LoVo (cell line): ENCODE results near the gene AGBL3.
"Not testable (repeated sequence)": the region's sequence is repeated elsewhere in the genome, so short reads cannot be mapped to it uniquely, and the experiment has no call there.

ENCODE experiments used
- DNase-seq: peaks from one replicate; pipeline ENCODE4 v3.0.0-alpha.2; 2016; ENCODE audit warnings: low spot score

Gene AGBL3

DNA sequence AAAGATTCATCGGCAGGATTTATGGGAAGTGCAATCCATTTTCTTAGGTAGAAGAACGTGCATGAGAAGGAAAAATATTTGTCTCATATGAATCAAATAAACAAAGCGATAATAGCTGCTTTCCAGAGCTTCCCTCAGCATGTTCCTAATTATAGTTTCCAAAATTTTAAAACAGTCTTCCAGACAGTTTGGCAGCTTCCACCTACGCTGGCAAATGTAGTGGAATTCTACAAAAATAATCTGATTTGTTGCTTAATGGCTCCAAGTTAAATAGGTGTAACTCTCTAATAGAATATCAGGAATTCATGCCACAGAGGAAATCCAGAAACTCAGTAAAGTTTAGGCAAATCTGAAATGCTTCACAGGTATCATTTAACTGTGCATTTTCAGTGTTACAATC is 23.3 kb upstream of the AGBL3 start:
- no peak for DNase-seq

- no peak for DNase-seq
These were observed 19.6 kb upstream of the AGBL3 start for GRCh38 chr7:134966691-134967090.

DNA sequence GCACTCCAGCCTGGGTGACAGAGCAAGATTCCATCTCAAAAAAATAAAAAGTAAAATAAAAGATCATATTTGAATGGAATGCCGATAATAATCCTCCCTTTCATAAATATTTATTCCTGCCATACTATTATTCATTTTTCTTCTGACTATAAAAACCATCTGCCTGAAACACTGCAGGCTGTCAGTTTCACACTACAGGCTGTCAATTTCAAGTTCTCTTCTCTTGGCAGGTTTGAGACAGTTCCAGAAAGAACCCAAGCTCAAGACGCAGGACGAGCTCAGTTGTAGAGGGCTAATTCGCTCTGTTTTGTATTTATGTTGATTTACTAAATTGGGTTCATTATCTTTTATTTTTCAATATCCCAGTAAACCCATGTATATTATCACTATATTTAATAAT is 18.2 kb upstream of the AGBL3 start:
- no peak for DNase-seq

GRCh38 chr7:134981645-134982044 is 4.7 kb upstream of the AGBL3 start:
- DNase-seq = not testable (repeated sequence)

DNA sequence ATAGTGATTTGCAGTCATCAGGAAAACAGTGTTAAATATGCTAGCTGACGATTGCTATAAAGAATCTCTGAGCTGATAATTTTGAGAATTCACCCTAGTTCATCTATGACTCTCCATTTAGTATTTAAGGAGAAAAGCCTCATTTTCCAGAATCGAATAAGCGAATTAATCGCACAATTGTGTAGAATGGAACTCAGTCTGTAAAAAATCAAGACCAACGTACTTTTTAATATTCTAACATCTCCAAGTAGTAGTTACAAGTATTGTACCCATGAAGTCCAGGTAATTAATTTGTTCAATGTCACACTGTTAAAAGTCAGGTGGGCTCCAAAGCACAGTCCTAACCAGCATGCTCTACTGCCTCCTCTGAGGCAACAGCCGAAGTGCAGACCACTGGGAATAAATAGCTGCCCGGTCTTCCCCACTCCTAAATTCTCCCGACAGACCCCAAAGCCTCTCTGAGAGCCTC is 380 bp upstream of the AGBL3 start:
- no peak for DNase-seq

DNA sequence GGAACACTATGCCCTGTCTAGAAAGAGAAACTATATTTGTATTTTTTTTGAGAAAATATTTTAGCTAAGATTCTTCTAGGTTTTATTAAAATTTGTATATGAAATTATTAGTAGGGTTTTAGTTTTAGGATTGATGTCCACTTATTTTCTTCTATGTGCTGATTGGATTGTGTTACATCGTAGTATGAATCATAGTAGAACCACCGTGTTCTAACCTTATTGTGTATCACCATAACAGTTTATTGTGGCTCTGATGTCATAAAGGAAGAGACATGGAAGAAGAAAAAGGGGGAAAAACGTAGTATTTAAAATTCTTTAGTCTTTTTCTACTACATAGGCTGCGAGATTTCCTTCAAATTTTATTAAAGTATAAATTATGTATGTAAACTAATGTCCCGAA is 1.9 kb downstream of the AGBL3 start:
- DNase-seq = no peak

DNA sequence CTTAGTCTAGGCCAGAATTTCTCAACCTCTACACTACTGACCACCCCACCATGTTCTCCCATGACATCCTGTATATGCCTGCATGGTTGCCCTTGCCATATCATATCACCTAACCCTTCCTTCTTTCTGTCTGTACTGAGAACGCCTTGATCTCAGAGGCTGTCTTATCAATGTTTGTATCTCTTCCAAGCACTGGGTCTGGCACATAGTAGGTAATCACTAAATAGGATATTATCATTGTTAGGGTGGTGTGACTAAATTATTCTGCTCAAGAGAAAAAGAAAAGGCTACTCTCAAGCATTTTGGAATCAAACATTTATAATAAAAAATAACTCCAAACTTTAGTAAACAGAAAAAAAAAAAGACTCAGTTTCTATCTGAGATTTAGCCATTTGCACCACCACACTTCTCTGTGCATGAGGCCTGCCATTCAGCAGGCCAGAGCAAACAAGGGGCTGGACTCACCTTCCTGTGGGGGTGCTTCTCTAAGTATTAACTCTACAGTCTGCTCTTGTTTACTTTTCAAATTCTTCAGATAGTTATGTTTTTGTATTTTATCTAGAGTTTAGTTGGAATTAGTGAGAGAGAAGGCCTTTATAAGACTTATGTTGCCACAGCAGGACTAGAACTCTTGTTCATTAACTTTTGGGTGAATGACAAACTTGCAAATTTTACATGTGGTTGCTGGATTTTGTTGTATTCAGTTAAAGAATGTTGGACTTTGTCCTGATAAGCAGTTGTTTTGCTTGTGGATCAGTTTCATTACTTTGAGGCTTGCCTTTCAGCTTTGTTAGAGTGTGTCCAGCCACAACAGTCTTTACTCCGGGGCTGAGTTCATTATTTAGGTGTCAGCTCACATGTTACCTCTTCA is 5.4 kb downstream of the AGBL3 start:
- peak; percentile 32 for DNase-seq

DNA sequence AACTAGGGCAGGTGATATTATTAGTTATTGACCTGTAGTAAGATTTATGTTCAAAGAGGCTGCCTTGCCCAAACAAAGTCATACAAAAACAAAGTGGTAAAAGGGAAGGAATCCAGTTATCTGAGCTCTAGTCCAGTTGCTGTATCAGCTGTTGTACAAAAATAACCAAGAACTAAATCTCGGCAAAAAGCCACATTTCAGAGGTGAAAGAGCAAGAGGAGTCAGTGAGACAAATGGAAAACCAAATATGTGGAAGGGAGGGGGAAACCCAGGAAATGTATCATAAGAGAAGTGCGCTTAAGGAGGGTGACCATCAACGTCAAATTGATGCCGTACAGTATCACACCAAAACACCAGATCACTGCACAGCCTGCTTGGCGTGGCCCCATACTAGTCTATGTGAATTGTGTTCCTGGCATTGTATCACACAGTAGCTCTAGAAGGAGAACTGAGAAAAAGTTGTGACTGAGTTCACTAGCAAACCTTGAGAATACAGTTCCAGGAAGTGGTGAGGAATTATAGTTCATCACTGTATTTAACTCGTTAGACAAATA is 6.4 kb downstream of the AGBL3 start:
- no peak for DNase-seq

DNA sequence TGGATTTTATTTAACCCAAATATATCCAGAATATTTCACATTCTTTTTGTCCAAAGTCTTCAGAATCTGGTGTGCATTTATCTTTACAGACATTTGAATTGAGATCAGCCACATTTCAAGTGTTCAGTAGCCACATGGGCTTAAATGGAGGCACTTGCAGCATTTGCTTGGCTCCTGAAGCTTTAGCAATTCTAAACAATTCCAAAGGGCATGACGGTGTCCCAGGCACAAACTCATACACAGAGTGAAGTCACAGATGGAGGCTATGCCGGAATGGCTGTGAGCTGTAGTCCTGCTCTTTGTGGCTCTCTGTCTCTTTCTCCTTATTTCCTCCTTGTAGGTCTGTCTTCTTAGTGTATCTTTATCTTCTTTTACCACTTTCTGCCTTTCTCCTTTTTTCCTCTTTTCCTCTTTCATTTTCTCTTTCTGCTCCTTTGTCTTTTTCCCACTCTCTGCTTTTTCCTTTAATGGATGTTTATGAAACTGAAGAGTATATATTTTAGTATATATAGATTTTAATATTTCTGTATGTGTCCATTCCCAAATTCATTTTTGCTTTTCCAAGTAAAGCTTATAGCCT is 7.7 kb downstream of the AGBL3 start:
- no peak for DNase-seq

- DNase-seq = no peak
These were observed 9.2 kb downstream of the AGBL3 start for GRCh38 chr7:134995239-134996096.

- DNase-seq = no peak
These were observed 9.8 kb downstream of the AGBL3 start for GRCh38 chr7:134996097-134996550.

DNA sequence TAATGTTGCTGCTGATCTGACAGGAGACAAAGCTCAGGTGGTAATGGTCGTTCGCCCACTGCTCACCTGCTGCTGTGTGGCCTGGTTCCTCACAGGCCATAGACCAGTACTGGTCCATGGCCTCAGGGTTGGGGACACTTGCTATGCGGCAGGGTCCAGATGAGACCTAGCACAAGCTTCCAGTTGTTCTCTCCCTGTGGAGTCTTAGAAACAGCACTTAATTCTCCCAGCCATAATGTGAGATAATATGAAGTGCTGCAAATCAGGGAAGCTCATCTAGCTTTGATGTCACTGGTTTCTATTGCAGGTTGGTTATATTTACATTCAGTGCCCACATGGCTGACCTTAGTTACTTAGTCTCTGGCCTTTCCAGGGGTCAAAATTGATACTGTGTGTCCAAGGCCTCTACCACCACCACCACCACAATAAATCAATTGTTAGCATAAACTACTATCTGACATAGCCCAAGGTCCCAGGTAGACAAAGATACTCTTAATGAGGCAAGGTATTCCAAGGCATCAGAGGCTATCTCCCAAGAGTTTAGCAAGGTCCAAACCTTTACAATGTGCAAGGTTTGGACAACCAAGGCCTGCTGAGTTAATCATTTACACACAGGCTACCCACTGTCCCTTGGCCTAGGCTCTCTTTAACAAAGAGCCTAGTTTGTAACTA is 11.0 kb downstream of the AGBL3 start:
- no peak for DNase-seq

- DNase-seq = no peak
These were observed 12.8 kb downstream of the AGBL3 start for GRCh38 chr7:134999136-134999535.

DNA sequence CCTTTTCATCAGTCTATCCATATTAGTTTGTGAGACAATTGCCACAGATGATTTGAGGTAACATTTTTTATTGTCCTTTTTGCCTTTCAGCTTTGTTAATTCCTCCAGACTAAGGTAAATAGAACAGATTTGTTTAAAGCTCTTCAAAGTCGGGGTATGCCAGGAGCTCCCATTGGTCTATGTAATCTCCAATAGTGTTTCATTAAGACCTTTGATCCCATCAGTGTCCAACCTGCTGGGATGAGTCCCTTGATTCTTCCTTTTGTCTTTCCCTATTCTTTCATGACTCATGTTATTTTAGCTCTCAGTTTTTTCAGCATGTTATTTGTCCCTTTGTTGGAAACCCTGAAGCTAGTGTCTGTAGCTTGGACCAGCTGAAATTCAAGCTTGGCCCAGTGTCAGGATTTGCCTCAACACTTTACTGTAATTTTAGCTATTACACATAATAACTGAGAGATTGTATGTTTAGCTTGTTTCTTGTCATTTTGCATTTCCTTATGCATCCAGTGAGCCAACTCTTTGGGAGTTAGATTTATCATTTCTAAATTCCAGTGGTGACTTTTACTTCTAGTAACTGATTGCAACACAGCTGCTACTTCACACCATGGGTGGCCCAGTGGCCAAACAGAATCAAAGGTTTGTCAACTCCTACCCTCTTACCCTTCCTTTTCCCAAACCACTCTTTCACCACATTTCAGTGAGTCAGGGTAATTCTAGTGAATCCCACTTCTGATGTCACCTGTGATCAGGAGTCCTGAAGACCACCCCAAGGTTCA is 15.3 kb downstream of the AGBL3 start:
- no peak for DNase-seq

DNA sequence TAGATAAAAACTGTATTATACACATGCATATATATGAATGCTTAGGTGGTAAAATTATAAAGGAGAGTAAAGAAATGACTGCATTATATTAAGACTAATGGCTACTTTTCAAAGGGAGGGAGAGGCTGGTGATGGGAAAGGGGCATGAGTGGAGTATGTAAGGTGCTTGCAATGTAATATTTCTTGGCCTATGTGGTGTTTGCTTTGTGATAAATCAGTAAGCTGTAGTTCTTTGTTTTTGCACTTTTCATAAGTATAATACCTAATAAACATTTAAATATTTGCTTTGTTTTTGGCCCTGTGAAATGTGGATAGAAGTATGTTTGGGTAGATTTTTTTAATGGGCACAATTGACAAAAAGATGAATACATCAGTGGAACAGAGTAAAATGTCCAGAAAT is 25.9 kb downstream of the AGBL3 start:
- no peak for DNase-seq

- no peak for DNase-seq
These were observed 37.3 kb downstream of the AGBL3 start for GRCh38 chr7:135023622-135024021.

DNA sequence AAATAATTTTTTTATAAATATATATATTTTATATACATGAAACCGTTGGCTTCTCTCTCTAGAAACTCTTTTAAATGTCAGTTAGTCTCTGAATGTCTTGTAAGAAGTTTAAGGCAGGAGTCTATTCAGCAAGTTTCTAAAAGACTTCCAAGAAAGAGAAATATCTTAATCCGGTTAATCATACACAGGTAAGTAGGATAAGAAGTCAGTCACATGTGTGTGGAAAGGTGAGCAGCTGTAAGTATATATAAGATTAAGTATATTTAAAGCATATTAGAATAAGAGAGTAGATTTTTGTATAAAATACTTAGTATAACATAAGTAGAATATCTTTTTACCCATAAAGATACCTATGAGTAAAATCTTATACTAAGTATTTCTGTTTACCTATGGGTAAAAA is 48.9 kb downstream of the AGBL3 start:
- DNase-seq = no peak

GRCh38 chr7:135067017-135067416 is 80.7 kb downstream of the AGBL3 start:
- DNase-seq = not testable (repeated sequence)

DNA sequence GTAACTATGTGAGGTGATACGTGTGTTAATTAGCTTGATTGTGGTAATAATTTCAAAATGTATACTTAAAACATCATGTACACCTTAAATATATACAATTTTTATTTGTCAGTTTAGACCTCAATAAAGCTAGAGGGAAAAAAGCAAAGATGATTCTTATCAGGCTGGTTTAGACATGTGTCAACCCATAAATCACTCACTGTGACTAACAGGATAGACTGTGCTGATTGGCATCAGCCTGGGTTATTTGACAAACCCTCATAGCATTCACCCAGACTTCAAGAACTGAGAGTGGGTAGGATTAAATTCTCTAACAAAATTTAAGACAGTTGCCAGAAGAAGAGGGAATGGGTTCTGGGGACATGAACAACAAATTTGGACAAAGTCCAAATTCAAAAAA is 87.8 kb downstream of the AGBL3 start:
- no peak for DNase-seq

GRCh38 chr7:135074531-135074930 is 88.2 kb downstream of the AGBL3 start:
- DNase-seq = no peak

- no peak for DNase-seq
These were observed 89.4 kb downstream of the AGBL3 start for GRCh38 chr7:135075716-135076115.
